B cell (primary cell): ENCODE results near the gene ELMO1. TPM values are rescaled to one million over a fixed set of nuclear protein-coding genes. Genes with fewer than 3 reads are reported as not detected.

Source experiments
- ATAC-seq: fragments of 200-7000 bp; cut with Tn5 transposase; one replicate; pipeline ENCODE4 v1.10.0; 2021; ENCODE audit warnings: low read depth, mild to moderate bottlenecking, moderate number of reproducible peaks, moderate library complexity
- CTCF ChIA-PET: fragments of 350-600 bp; sonication (Branson Sonifier 250); formaldehyde crosslinking; loops from one replicate; lab custom pipeline; 2021; ENCODE audit warnings: antibody characterized with exemption, inconsistent platforms; lab: Charles Lee
- POLR2A ChIA-PET: fragments of 350-600 bp; sonication (Branson Sonifier 250); formaldehyde crosslinking; loops from one replicate; lab custom pipeline; 2021; ENCODE audit warnings: antibody characterized with exemption; lab: Charles Lee
- DNase-seq: peaks from one replicate; pipeline ENCODE4 v3.0.0; 2013
- H2AFZ ChIP-seq: 2 replicates; pipeline ENCODE4 v1.6.1; 2012; ENCODE audit warnings: mild to moderate bottlenecking, low read depth, low read length; ENCODE audit not compliant: insufficient read depth, poor library complexity, severe bottlenecking
- H3K27ac ChIP-seq, 2 donors: 1 replicate in 1 of 2; 2 replicates in 1 of 2; pipeline ENCODE4 v1.5.1; 2012 to 2013; ENCODE audit warnings: low read length in 2 of 2, mild to moderate bottlenecking in 2 of 2, moderate library complexity in 1 of 2
- H3K27me3 ChIP-seq, 4 experiments: fragments of 200-600 bp in 1 of 4; sonication (generic) in 1 of 4; replicated peaks in 1 of 4; 1 replicate in 2 of 4; 2 replicates in 2 of 4; pipeline versions ENCODE4 v1.6.1 to v1.7.0; 2013 to 2016; ENCODE audit warnings: low read length in 3 of 4, mild to moderate bottlenecking in 2 of 4, mixed read lengths in 1 of 4, moderate library complexity in 1 of 4; ENCODE audit not compliant: insufficient read depth in 4 of 4, control insufficient read depth in 3 of 4; ENCODE audit errors: control extremely low read depth in 1 of 4
- H3K36me3 ChIP-seq, 2 experiments: replicated peaks in 1 of 2; 1 replicate in 1 of 2; 2 replicates in 1 of 2; pipeline versions ENCODE4 v1.6.1 to v1.7.1; 2013; ENCODE audit warnings: low read length in 1 of 2; ENCODE audit not compliant: insufficient read depth in 2 of 2, control insufficient read depth in 1 of 2; ENCODE audit errors: control extremely low read depth in 1 of 2, extremely low read depth in 1 of 2
- H3K4me1 ChIP-seq, 2 donors: fragments of 200-600 bp in 1 of 2; sonication (generic) in 1 of 2; 1 replicate in 1 of 2; 2 replicates in 1 of 2; pipeline versions ENCODE4 v1.5.1 to v1.6.1; 2013 to 2017; ENCODE audit warnings: low read length in 2 of 2; ENCODE audit not compliant: control insufficient read depth in 2 of 2, insufficient read depth in 2 of 2
- H3K4me2 ChIP-seq: replicated peaks from 2 replicates; pipeline ENCODE3; 2012; ENCODE audit warnings: mild to moderate bottlenecking, low read depth, low read length; ENCODE audit not compliant: poor library complexity, severe bottlenecking
- H3K4me3 ChIP-seq, 5 experiments: fragments of 200-600 bp in 1 of 5; sonication (generic) in 1 of 5; 1 replicate in 3 of 5; 2 replicates in 2 of 5; pipeline versions ENCODE4 v1.5.1 to v1.7.0; 2011 to 2016; ENCODE audit warnings: low read length in 4 of 5, mild to moderate bottlenecking in 4 of 5, low read depth in 2 of 5, control low read depth in 1 of 5, moderate library complexity in 1 of 5; ENCODE audit not compliant: insufficient read depth in 1 of 5; ENCODE audit errors: control extremely low read depth in 1 of 5, extremely low read depth in 1 of 5
- H3K79me2 ChIP-seq: fragments of 200-600 bp; sonication (generic); one replicate; pipeline ENCODE4 v1.6.0; 2016; ENCODE audit warnings: low read length; ENCODE audit not compliant: control insufficient read depth, insufficient read depth
- H3K9ac ChIP-seq: fragments of 200-600 bp; sonication (generic); 2 replicates; pipeline ENCODE4 v1.6.1; 2017; ENCODE audit warnings: mild to moderate bottlenecking, low read length, moderate library complexity
- H3K9me3 ChIP-seq, 3 donors: one replicate each; pipeline versions ENCODE4 v1.6.1 to v1.7.1; 2013; ENCODE audit warnings: low read length in 2 of 3; ENCODE audit not compliant: control insufficient read depth in 2 of 3, insufficient read depth in 1 of 3; ENCODE audit errors: control extremely low read depth in 1 of 3
- H4K20me1 ChIP-seq: 2 replicates; pipeline ENCODE4 v1.6.0; 2012; ENCODE audit warnings: mild to moderate bottlenecking, low read length; ENCODE audit not compliant: insufficient read depth, control insufficient read depth, poor library complexity, severe bottlenecking
- H3K27ac Mint-ChIP-seq: one replicate; pipeline ENCODE4 v1.8.0; 2021; ENCODE audit warnings: mixed read lengths
- H3K27me3 Mint-ChIP-seq: one replicate; pipeline ENCODE4 v1.8.0; 2021; ENCODE audit warnings: mixed read lengths
- H3K4me1 Mint-ChIP-seq: one replicate; pipeline ENCODE4 v1.8.0; 2021; ENCODE audit warnings: mixed read lengths
- H3K4me3 Mint-ChIP-seq: one replicate; pipeline ENCODE4 v1.8.0; 2021; ENCODE audit warnings: mixed read lengths
- H3K9me3 Mint-ChIP-seq: one replicate; pipeline ENCODE4 v1.8.0; 2022; ENCODE audit warnings: mixed read lengths; ENCODE audit not compliant: insufficient read depth
- EZH2 ChIP-seq: IDR thresholded peaks from 2 replicates; pipeline ENCODE4 v1.6.1; 2012; ENCODE audit warnings: borderline replicate concordance, low read depth, mild to moderate bottlenecking, moderate library complexity, low read length; ENCODE audit not compliant: insufficient read depth, poor library complexity, severe bottlenecking
- WGBS: methylation state at CpG from one replicate; pipeline ENCODE4 v1.1.5; 2013; ENCODE audit warnings: missing lambda C conversion rate; ENCODE audit not compliant: insufficient coverage; 5-methylcytosine and 5-hydroxymethylcytosine counted together
- intact Hi-C: fragments of 100-400 bp; cut with micrococcal nuclease; formaldehyde crosslinking; loops from one replicate; pipeline ENCODE4 v1.10.0; 2022
- polyA plus RNA-seq: library from polyadenylated mRNA; depleted of rRNA; stranded (reverse); fragments of >200 nt; gene quantifications from 2 replicates; pipeline ENCODE4 v1.2.3, GENCODE V29; 2012
- total RNA-seq, 2 donors: library from RNA; stranded (reverse); fragments of 120-200 nt in 1 of 2; gene quantifications; 1 replicate in 1 of 2; 2 replicates in 1 of 2; pipeline versions ENCODE4 v1.2.3 to v1.2.4, GENCODE V29; 2013 to 2022
- TF ChIP-seq, protein P1 (sequence below): fragments of 200-600 bp; IDR thresholded peaks from one replicate; pipeline ENCODE4 v1.8.0; 2022; ENCODE audit warnings: antibody characterized with exemption, mild to moderate bottlenecking

Gene ELMO1
- total and polyA plus RNA-seq, 2 donors (not counting 1 experiment from before 2014, with no cell fraction given): 44.7 to 177 TPM

DNA sequence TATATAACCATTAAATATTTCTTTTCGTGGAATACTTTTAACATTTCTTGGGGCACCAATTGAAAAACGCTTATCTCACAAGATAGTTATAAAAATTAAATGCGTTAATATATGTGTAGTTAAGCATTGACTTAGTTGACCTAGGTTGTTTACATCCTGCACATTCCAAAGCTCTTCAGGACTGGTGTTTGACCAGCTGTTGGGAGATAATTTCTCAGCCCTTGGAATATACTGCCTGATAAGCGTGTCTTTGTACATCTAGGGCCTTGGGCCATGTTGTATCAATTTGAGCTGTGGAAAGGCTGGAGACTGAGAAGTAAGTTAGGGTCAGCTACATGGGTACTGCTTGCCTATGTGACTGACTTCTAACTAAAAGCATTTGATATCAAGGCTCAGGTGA is 634.4 kb downstream of the ELMO1 start:
- Histone ChIP-seq H2AFZ (no peak overlapping the region), H3K79me2 (no peaks in the 10 kb centered on the region), H3K9ac (no peak overlapping the region), H3K27me3 (no peaks in the 10 kb centered on the region), H3K4me3 (no peak overlapping the region), H3K4me2 (no peak overlapping the region), H3K9me3 (no peaks in the 10 kb centered on the region), H3K36me3 (no peaks in the 10 kb centered on the region), H3K4me1 (no peaks in the 10 kb centered on the region), H4K20me1 (no peaks in the 10 kb centered on the region), H3K27ac (no peak overlapping the region)
- no peak overlapping the region for H3K4me3 Mint-ChIP-seq
- POLR2A ChIA-PET: no interaction called here
- no peaks in the 10 kb centered on the region for H3K4me1 Mint-ChIP-seq
- TF ChIP-seq, protein P1, sequence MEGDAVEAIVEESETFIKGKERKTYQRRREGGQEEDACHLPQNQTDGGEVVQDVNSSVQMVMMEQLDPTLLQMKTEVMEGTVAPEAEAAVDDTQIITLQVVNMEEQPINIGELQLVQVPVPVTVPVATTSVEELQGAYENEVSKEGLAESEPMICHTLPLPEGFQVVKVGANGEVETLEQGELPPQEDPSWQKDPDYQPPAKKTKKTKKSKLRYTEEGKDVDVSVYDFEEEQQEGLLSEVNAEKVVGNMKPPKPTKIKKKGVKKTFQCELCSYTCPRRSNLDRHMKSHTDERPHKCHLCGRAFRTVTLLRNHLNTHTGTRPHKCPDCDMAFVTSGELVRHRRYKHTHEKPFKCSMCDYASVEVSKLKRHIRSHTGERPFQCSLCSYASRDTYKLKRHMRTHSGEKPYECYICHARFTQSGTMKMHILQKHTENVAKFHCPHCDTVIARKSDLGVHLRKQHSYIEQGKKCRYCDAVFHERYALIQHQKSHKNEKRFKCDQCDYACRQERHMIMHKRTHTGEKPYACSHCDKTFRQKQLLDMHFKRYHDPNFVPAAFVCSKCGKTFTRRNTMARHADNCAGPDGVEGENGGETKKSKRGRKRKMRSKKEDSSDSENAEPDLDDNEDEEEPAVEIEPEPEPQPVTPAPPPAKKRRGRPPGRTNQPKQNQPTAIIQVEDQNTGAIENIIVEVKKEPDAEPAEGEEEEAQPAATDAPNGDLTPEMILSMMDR: no peak
- TF ChIP-seq EZH2: no peak
- WGBS: 100% methylated on average over 1 of the region's 4 CpGs
- no peaks in the 10 kb centered on the region for H3K9me3 Mint-ChIP-seq
- DNase-seq: no peak
- CTCF ChIA-PET: interaction anchor here (1.2 kb wide), 1 partner anchor 13 kb away, joined by 4 read pairs; no protein-coding TSS in a partner anchor
- peaks cover 1% of the 10 kb centered on the region for H3K27me3 Mint-ChIP-seq
- ATAC-seq: no peak
- intact Hi-C loops: no loop called here
- no peak overlapping the region for H3K27ac Mint-ChIP-seq

DNA sequence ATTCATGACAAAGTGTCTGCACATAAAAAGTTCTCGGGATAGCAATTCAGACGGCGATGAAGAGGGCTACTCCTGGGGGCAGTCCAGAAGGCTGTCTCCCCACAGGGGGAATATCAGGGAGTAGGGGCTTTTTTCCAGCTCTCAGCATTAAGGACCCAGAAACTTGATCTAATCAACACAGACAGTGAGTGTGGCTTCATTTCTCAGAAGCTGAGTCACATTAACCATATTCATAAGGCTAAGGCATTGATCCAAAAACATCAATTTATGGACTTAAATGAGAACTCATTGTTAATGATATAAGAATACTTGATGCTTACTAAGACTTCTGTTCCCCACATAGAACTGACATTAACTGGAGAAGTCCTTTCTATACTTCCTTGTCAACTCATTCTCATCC is 636.9 kb downstream of the ELMO1 start:
- H3K27ac Mint-ChIP-seq: no peak overlapping the region
- no peak overlapping the region for H3K4me3 Mint-ChIP-seq
- intact Hi-C loops: no loop called here
- no peaks in the 10 kb centered on the region for H4K20me1 ChIP-seq
- H3K79me2 ChIP-seq: no peaks in the 10 kb centered on the region
- CTCF ChIA-PET: no interaction called here
- H3K4me1 ChIP-seq: no peaks in the 10 kb centered on the region
- H3K4me2 ChIP-seq: no peak overlapping the region
- no peaks in the 10 kb centered on the region for H3K4me1 Mint-ChIP-seq
- H3K27me3 ChIP-seq: no peaks in the 10 kb centered on the region
- ATAC-seq: no peak
- POLR2A ChIA-PET: no interaction called here
- no peak overlapping the region for H3K9ac ChIP-seq
- no CpG with 5 or more reads among the region's 3 CpGs for WGBS
- H3K27me3 Mint-ChIP-seq: peaks cover 19% of the 10 kb centered on the region
- H2AFZ ChIP-seq: no peak overlapping the region
- H3K27ac ChIP-seq: no peak overlapping the region
- no peaks in the 10 kb centered on the region for H3K9me3 ChIP-seq
- H3K36me3 ChIP-seq: no peaks in the 10 kb centered on the region
- no peak overlapping the region for H3K4me3 ChIP-seq
- no peak for DNase-seq
- H3K9me3 Mint-ChIP-seq: no peaks in the 10 kb centered on the region
- TF ChIP-seq EZH2: no peak
- TF ChIP-seq, protein P1: no peak
